ENCODE results near the gene CELF5.
"Not testable (repeated sequence)": the region's sequence is repeated elsewhere in the genome, so short reads cannot be mapped to it uniquely, and the experiment has no call there.

CELF5 gene

GRCh38 chr19:3316132-3316648 lies 91.7 kb downstream of the CELF5 start:
- no peak for DNase-seq (ENCODE audit: insufficient read length, low spot score)
- FAIRE-seq = no peak

GRCh38 chr19:3316659-3317207 lies 92.3 kb downstream of the CELF5 start:
- no peak for DNase-seq (ENCODE audit: insufficient read length, low spot score)
- no peak for FAIRE-seq

GRCh38 chr19:3319643-3320353 lies 95.3 kb downstream of the CELF5 start:
- no peak for FAIRE-seq
- no peak for DNase-seq (ENCODE audit: insufficient read length, low spot score)

GRCh38 chr19:3320354-3320670 lies 95.9 kb downstream of the CELF5 start:
- FAIRE-seq (no peak), DNase-seq (ENCODE audit: insufficient read length, low spot score) (no peak)

GRCh38 chr19:3320853-3321252 lies 96.4 kb downstream of the CELF5 start:
- DNase-seq (ENCODE audit: insufficient read length, low spot score) (no peak), FAIRE-seq (no peak)

GRCh38 chr19:3321696-3322095 lies 97.2 kb downstream of the CELF5 start:
- DNase-seq (ENCODE audit: insufficient read length, low spot score) (no peak), FAIRE-seq (no peak)

- no peak for FAIRE-seq
- DNase-seq (ENCODE audit: insufficient read length, low spot score) = no peak
Measured at GRCh38 chr19:3322199-3322978, 97.9 kb downstream of the CELF5 start.

GRCh38 chr19:3323026-3323425 lies 98.6 kb downstream of the CELF5 start:
- DNase-seq (ENCODE audit: insufficient read length, low spot score) = no peak
- FAIRE-seq = no peak

- FAIRE-seq (no peak), DNase-seq (ENCODE audit: insufficient read length, low spot score) (no peak)
Measured at GRCh38 chr19:3323658-3324057, 99.2 kb downstream of the CELF5 start.

- DNase-seq (ENCODE audit: insufficient read length, low spot score) (no peak), FAIRE-seq (no peak)
Measured at GRCh38 chr19:3324405-3324856, 100.0 kb downstream of the CELF5 start.

- DNase-seq (ENCODE audit: insufficient read length, low spot score) (no peak), FAIRE-seq (no peak)
Measured at GRCh38 chr19:3325451-3325850, 101.0 kb downstream of the CELF5 start.

GRCh38 chr19:3328743-3329142 lies 104.3 kb downstream of the CELF5 start:
- FAIRE-seq (no peak), DNase-seq (ENCODE audit: insufficient read length, low spot score) (no peak)

GRCh38 chr19:3330047-3330446 lies 105.6 kb downstream of the CELF5 start:
- FAIRE-seq = no peak
- no peak for DNase-seq (ENCODE audit: insufficient read length, low spot score)

- not testable (repeated sequence) for DNase-seq (ENCODE audit: insufficient read length, low spot score); FAIRE-seq
Measured at GRCh38 chr19:3332232-3332631, 107.8 kb downstream of the CELF5 start.

- DNase-seq (ENCODE audit: insufficient read length, low spot score) (no peak), FAIRE-seq (no peak)
Measured at GRCh38 chr19:3333020-3333583, 108.6 kb downstream of the CELF5 start.

- no peak for FAIRE-seq
- DNase-seq (ENCODE audit: insufficient read length, low spot score) = no peak
Measured at GRCh38 chr19:3333662-3334061, 109.2 kb downstream of the CELF5 start.

GRCh38 chr19:3334749-3335430 lies 110.4 kb downstream of the CELF5 start:
- DNase-seq (ENCODE audit: insufficient read length, low spot score); FAIRE-seq: not testable (repeated sequence)

- no peak for FAIRE-seq
- no peak for DNase-seq (ENCODE audit: insufficient read length, low spot score)
Measured at GRCh38 chr19:3335431-3336350, 111.2 kb downstream of the CELF5 start.

- no peak for FAIRE-seq
- DNase-seq (ENCODE audit: insufficient read length, low spot score) = no peak
Measured at GRCh38 chr19:3336351-3336679, 111.9 kb downstream of the CELF5 start.
